ENCODE results near the gene MED13L.
"Not testable (repeated sequence)": the region's sequence is repeated elsewhere in the genome, so short reads cannot be mapped to it uniquely, and the experiment has no call there.

Gene MED13L

DNA sequence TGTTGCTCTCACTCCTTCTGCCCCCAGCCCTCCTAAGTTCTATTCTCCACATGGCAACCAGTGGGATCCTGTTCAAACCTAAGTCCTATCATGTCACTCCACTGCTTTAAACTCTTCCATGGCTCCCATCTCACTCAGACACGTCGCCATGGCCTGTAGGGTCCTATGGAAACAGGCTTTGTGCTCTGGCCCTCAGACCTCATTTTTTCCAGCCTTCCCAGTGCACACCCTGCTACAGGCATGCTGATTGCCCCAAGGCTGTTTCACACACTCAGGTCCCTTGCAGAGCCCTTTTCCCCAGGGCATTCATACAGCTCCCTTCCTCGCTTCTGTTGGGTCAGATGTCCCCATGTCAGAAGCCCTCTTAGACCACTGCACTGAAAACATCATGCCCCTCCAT lies 11.2 kb upstream of the MED13L start:
- no peak for DNase-seq (ENCODE audit: low read depth)
- TF ChIP-seq, protein P1, sequence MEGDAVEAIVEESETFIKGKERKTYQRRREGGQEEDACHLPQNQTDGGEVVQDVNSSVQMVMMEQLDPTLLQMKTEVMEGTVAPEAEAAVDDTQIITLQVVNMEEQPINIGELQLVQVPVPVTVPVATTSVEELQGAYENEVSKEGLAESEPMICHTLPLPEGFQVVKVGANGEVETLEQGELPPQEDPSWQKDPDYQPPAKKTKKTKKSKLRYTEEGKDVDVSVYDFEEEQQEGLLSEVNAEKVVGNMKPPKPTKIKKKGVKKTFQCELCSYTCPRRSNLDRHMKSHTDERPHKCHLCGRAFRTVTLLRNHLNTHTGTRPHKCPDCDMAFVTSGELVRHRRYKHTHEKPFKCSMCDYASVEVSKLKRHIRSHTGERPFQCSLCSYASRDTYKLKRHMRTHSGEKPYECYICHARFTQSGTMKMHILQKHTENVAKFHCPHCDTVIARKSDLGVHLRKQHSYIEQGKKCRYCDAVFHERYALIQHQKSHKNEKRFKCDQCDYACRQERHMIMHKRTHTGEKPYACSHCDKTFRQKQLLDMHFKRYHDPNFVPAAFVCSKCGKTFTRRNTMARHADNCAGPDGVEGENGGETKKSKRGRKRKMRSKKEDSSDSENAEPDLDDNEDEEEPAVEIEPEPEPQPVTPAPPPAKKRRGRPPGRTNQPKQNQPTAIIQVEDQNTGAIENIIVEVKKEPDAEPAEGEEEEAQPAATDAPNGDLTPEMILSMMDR (conservative IDR thresholded peaks at IDR 0.05; ENCODE audit: low read depth, low read length) = no peak
- H3K4me3 ChIP-seq (ENCODE audit: low read depth, low read length) = no peak overlapping the region

- TF ChIP-seq, protein P1 (conservative IDR thresholded peaks at IDR 0.05; ENCODE audit: low read depth, low read length) = no peak
- DNase-seq (ENCODE audit: low read depth) = no peak
- no peak overlapping the region for H3K4me3 ChIP-seq (ENCODE audit: low read depth, low read length)
These were observed 10.4 kb upstream of the MED13L start for GRCh38 chr12:116287842-116288301.

GRCh38 chr12:116284396-116284795 lies 6.9 kb upstream of the MED13L start:
- H3K4me3 ChIP-seq (ENCODE audit: low read depth, low read length) = no peak overlapping the region
- peak; percentile 82 for DNase-seq (ENCODE audit: low read depth)
- TF ChIP-seq, protein P1 (conservative IDR thresholded peaks at IDR 0.05; ENCODE audit: low read depth, low read length) = no peak

DNA sequence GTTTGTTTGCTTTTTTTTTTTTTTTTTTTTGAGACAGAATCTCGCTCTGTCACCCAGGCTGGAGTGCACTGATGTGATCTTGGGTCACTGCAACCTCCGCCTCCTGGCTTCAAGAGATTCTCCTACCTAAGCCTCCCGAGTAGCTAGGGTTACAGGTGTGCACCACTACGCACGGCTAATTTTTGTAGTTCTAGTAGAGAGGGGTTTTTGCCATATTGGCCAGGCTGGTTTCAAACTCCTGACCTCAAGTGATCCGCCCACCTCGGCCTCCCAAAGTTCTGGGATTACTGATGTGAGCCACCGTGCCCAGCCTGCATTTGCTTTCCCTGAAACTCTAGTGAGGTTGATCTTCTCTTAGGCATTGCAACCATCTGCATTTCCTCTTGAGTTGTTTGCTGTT lies 6.4 kb upstream of the MED13L start:
- DNase-seq (ENCODE audit: low read depth); H3K4me3 ChIP-seq (ENCODE audit: low read depth, low read length): not testable (repeated sequence)

GRCh38 chr12:116282371-116283286 lies 5.1 kb upstream of the MED13L start:
- DNase-seq (ENCODE audit: low read depth) = no peak
- TF ChIP-seq, protein P1 (conservative IDR thresholded peaks at IDR 0.05; ENCODE audit: low read depth, low read length) = no peak
- peak overlapping the region; percentile 41 for H3K4me3 ChIP-seq (ENCODE audit: low read depth, low read length)

GRCh38 chr12:116280595-116281290 lies 3.2 kb upstream of the MED13L start:
- TF ChIP-seq, protein P1 (conservative IDR thresholded peaks at IDR 0.05; ENCODE audit: low read depth, low read length) = no peak
- no peak overlapping the region for H3K4me3 ChIP-seq (ENCODE audit: low read depth, low read length)
- DNase-seq (ENCODE audit: low read depth) = no peak

DNA sequence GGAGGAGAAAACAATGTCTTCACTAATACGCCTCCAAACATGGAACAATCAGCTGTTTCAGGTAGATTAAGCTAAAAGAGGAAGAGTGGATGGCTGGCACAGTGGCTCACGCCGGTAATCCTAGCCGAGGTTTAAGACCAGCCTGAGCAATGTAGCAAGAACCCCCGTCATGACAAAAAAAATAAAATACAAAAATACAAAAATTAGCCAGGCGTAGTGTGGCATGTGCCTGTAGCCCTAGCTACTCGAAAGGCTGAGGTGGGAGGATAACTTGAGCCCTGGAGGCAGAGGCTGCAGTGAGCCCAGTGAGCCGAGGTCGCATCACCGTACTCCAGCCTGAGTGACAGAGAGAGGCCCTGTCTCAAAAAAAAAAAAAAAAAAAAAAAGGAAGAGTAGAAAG lies 1.2 kb upstream of the MED13L start:
- H3K4me3 ChIP-seq (ENCODE audit: low read depth, low read length) = no peak overlapping the region
- TF ChIP-seq, protein P1 (conservative IDR thresholded peaks at IDR 0.05; ENCODE audit: low read depth, low read length) = no peak
- DNase-seq (ENCODE audit: low read depth) = no peak

Measured in choroid plexus epithelial cell (primary cell).